GM21723 (cell line): Measurements from ENCODE around the gene PPP2R1B.

Experiments
- ATAC-seq: cut with Tn5 transposase; IDR thresholded peaks from one replicate; pipeline ENCODE4 v1.9.1; 2021; ENCODE audit warnings: mild to moderate bottlenecking, moderate library complexity; ENCODE audit not compliant: unreplicated experiment

The PPP2R1B gene

GRCh38 chr11:111765984-111766833, at the start of gene PPP2R1B:
Gene PPP2R1B, minus strand, starts transcription at chr11:111766389. Its CDS starts 28 bp downstream, at chr11:111766361.
- peak; percentile 91 for ATAC-seq

GRCh38 chr11:111815489-111815888, 49.3 kb upstream of the PPP2R1B start:
- ATAC-seq, result no peak

GRCh38 chr11:111814557-111815320, 48.5 kb upstream of the PPP2R1B start:
- ATAC-seq, result no peak

- no peak for ATAC-seq
Measured at GRCh38 chr11:111814106-111814505, 47.9 kb upstream of the PPP2R1B start.

GRCh38 chr11:111812211-111812610, 46.0 kb upstream of the PPP2R1B start:
- no peak for ATAC-seq

- ATAC-seq, result no peak
Measured at GRCh38 chr11:111811445-111811844, 45.3 kb upstream of the PPP2R1B start.

- no peak for ATAC-seq
Measured at GRCh38 chr11:111808834-111809233, 42.6 kb upstream of the PPP2R1B start.

GRCh38 chr11:111808063-111808588, 41.9 kb upstream of the PPP2R1B start:
- no peak for ATAC-seq

- no peak for ATAC-seq
Measured at GRCh38 chr11:111807076-111807475, 40.9 kb upstream of the PPP2R1B start.

- no peak for ATAC-seq
Measured at GRCh38 chr11:111801135-111801534, 34.9 kb upstream of the PPP2R1B start.

GRCh38 chr11:111798279-111798678, 32.1 kb upstream of the PPP2R1B start:
- no peak for ATAC-seq

- peak; percentile 67 for ATAC-seq
Measured at GRCh38 chr11:111797145-111797581, 31.0 kb upstream of the PPP2R1B start.

- no peak for ATAC-seq
Measured at GRCh38 chr11:111796696-111797095, 30.5 kb upstream of the PPP2R1B start.

- no peak for ATAC-seq
Measured at GRCh38 chr11:111795334-111795985, 29.3 kb upstream of the PPP2R1B start.

- no peak for ATAC-seq
Measured at GRCh38 chr11:111793863-111794262, 27.7 kb upstream of the PPP2R1B start.

- ATAC-seq, result no peak
Measured at GRCh38 chr11:111792955-111793500, 26.8 kb upstream of the PPP2R1B start.

GRCh38 chr11:111792314-111792713, 26.1 kb upstream of the PPP2R1B start:
- no peak for ATAC-seq

GRCh38 chr11:111788464-111788863, 22.3 kb upstream of the PPP2R1B start:
- ATAC-seq, result no peak

GRCh38 chr11:111788051-111788450, 21.9 kb upstream of the PPP2R1B start:
- ATAC-seq, result no peak

GRCh38 chr11:111785886-111786412, 19.8 kb upstream of the PPP2R1B start:
- no peak for ATAC-seq

GRCh38 chr11:111785076-111785475, 18.9 kb upstream of the PPP2R1B start:
- no peak for ATAC-seq
